Cardiac septum (tissue), 1 donor: ENCODE measurements around the gene CBX8. TPM values are rescaled to one million over a fixed set of nuclear protein-coding genes. Genes with fewer than 3 reads are reported as not detected.

Experiments
- DNase-seq: peaks from one replicate; pipeline ENCODE4 v3.0.0-alpha.2; 2020; ENCODE audit warnings: low spot score
- intact Hi-C: fragments of 100-400 bp; cut with DNase I; formaldehyde crosslinking; loops from one replicate; pipeline ENCODE4 v1.14.0; 2022
- total RNA-seq: library from RNA; stranded (reverse); fragmentation: NEBNext Ultra II Directional; extraction: Animal tissue kit (Norgen Biotek cat#: 25700); gene quantifications from one replicate; pipeline ENCODE4 v1.2.1, GENCODE V29; 2021
- donor health status: DM: no; HTN: no; CAD: no.

The CBX8 gene
- total RNA-seq, 1 donor from 2014 or later = 5.7 TPM

DNA sequence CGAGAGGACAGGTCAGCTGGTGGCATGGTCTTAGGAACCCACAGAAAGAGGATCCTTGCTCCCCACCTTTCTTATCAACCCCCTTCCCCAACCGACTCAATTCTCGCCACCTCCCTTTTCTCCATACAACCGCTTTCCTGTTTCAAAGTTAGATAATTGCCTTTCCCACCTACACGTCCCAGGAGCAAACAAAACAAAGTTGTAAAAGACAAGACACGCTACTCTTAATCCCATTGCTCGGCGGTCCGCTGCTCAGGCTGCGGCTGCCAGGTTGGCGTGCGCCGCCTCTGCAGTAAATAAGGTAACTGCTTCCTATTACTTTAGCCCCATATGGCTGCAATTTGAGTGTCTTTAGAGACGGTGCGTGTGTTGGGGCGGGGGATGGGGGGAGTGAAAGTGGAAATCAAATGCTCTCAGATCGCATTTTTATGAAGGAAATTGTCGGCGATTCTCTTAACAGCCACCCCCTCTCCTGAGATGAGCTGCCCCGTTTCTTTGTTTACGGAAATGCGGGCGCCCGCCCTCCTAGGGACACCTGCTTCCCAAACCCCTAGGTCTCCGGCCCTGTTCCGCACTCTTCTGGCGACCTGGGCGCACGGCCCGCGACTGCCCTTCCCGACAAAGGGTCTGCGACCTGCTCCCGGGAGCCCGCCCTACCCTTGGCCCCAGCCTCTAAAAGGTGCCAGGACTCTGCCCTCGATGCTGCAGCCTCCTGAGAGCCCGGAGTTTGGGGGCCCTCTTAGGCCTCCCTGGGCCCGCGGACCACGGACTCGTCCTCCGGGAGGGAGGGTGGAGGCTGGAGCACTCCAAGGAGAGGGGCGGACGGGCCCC is 3.7 kb upstream of the CBX8 start:
- no peak for DNase-seq
- intact Hi-C loops = loop anchor here (5.0 kb wide), 1 partner anchor 53 kb away; no protein-coding TSS in a partner anchor

DNA sequence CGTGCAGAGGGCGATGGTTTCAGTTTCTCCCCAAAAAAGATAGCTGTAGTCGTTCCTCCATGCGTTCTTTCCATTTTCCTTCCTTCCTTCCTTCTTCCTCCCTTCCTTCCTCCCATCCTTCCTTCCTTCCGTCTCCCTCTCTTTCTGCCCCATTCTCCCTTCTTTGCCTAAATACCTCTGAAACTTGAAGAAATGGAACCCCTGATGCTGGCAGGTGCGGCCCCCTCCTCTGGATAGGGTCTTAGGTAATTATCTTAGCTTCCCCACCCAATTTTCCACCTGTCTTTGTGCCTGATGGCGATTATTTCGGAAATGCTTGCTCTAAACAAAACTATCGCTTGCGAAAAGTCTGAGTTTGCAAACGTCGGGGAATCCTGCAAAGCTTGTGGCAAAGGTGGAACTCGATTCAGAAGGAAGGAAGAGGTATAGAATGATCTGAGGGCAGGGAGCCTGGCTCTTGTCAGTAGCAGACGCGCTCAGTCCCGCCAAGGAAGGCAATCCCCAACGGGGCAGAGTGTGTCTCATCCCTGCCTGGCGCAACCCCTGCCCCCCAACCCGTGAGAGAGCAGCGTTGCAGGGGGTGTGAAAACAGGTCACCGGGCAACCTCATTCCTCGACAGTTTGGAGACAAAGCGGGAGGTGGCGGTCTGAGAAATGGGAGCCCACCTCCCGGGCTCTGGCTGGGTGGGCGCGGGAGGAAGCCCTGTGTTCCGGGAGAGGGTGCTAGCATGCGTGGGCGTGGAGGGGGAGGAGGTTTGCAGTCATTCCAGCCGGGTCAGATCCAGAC is 2.9 kb upstream of the CBX8 start:
- intact Hi-C loops = loop anchor here (5.0 kb wide), 2 partner anchors 52 to 348 kb away; partner anchors contain the start of gene EIF4A3
- DNase-seq = no peak

DNA sequence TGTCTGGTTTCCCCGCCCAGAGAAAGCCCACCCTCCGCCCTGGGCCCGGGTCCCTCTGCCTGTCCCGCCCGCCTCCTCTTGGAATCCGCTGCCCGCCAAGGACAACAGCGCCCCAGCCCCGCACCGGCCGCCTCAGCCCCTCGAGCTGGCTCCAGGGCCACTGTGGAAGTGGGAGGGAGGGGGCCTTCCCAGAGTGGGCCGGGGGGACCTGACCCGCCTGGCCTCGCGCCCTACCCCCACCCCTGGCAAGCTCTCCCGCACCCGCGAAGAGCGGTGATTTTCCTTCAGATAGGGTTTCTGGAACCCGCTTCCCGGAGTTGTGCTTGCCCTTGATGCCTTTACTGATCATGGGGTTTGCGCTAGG is 2.3 kb upstream of the CBX8 start:
- no peak for DNase-seq
- intact Hi-C loops = loop anchor here (5.0 kb wide), 1 partner anchor 348 kb away; the partner anchor contains the start of gene EIF4A3

DNA sequence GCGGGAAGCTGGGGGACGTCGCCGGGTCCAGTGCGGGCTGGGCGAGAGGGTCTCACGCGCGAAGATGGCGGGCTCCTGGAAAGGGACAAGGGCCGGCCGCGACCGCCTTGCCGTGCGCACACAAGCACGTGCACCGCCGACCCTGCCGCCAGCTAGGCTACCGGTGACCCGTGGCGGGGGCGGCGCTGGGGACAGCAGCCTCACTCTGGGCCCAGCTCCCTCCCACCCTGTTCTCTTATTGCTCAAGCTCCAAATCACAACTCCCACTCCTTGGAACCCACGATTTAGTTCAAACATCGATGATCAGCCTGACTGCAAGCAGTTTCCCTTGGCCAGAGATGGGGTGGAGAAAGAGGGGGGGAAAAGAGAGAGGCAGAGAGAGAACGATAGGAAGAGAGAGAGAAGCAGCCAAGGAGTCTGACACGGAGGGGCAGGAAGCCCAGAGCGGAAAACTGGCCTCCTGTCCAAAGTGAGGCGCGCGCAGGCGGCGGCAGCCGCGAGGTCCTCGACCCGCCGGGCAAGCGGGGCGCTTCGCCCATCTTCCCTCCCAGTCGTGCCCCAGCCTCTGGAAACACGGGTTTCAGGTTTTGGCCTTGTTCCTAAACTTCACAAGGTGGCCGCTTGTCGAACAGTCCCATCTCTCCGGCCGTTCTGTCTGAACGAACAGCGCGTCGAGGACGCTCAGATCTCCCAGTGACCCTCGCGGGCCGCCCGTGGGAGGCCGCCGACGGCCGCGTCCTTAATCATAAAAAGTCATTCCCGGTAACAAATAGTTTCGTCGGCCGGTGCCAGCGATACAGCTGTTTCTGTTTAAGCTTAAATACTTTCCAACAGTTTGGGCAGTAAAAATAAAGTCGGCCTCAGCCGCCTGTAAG is 1.7 kb upstream of the CBX8 start:
- DNase-seq = no peak
- intact Hi-C loops = loop anchor here (5.0 kb wide), 1 partner anchor 349 kb away; the partner anchor contains the start of gene EIF4A3

- intact Hi-C loops = loop anchor here (2.0 to 5.0 kb wide), 2 partner anchors 45 to 350 kb away; partner anchors contain the start of gene EIF4A3
- no peak for DNase-seq
These were observed 818 bp upstream of the CBX8 start for GRCh38 chr17:79797492-79798298.

- intact Hi-C loops = loop anchor here (2.0 to 5.0 kb wide), 2 partner anchors 46 to 351 kb away; partner anchors contain the start of gene EIF4A3
- no peak for DNase-seq
These were observed 474 bp downstream of the CBX8 start for GRCh38 chr17:79796444-79796762.

DNA sequence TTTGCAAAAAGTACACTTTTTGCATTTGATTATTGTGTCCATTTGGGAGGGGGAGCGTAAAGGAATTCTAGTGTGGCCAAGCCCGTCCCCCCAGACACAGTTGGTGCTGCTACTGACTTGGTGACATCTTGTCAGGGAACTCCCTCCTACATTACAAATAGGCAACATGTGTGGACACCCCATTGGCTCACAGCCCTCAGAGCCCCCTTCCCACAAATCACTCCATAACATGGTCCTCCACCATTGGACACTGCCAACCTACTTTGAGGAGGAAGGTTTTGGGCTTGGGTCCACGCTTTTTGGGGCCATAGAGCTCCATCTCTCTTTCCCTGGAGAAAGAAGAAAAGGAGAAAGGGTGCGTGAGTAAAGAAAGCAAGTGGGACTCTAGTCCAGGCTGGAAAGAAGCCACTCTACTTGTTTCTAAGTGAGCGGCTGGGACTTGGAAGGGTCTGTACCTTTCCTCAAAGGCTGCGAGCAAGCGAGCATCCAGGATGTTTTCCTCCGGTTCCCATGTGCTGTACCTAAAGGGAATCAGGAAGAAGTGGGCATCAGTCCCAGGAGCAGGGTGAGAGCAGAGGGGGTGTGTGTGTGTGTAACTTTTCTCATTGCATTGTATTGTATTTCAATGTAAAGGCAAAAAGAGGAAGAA is 958 bp downstream of the CBX8 start:
- intact Hi-C loops = loop anchor here (2.0 to 5.0 kb wide), 2 partner anchors 47 to 351 kb away; partner anchors contain the start of gene EIF4A3
- no peak for DNase-seq

- no peak for DNase-seq
- intact Hi-C loops = loop anchor here (5.0 kb wide), 2 partner anchors 197 to 352 kb away; partner anchors contain the start of gene EIF4A3
These were observed 2.0 kb downstream of the CBX8 start for GRCh38 chr17:79794659-79795511.

- intact Hi-C loops = loop anchor here (5.0 kb wide), 1 partner anchor 198 kb away; no protein-coding TSS in a partner anchor
- no peak for DNase-seq
These were observed 3.0 kb downstream of the CBX8 start for GRCh38 chr17:79793924-79794304.

- intact Hi-C loops = loop anchor here (5.0 kb wide), 1 partner anchor 199 kb away; no protein-coding TSS in a partner anchor
- DNase-seq = no peak
These were observed 3.6 kb downstream of the CBX8 start for GRCh38 chr17:79792984-79793923.

GRCh38 chr17:79792341-79792871 is 4.5 kb downstream of the CBX8 start:
- no peak for DNase-seq
- intact Hi-C loops = loop anchor here (5.0 kb wide), 1 partner anchor 200 kb away; no protein-coding TSS in a partner anchor

GRCh38 chr17:79791735-79792161 is 5.1 kb downstream of the CBX8 start:
- intact Hi-C loops = loop anchor here (5.0 kb wide), 1 partner anchor 201 kb away; no protein-coding TSS in a partner anchor
- DNase-seq = no peak

- intact Hi-C loops = loop anchor here (5.0 kb wide), 1 partner anchor 201 kb away; no protein-coding TSS in a partner anchor
- no peak for DNase-seq
These were observed 5.8 kb downstream of the CBX8 start for GRCh38 chr17:79790805-79791734.
